Stimulated activated naive CD4-positive, alpha-beta T cell (primary cell): ENCODE results near the gene VGLL3.

Experiments used
- DNase-seq, 6 experiments: peaks; one replicate each; lab custom pipeline; 2025; lab: John Stamatoyannopoulos, UW

VGLL3 gene

DNA sequence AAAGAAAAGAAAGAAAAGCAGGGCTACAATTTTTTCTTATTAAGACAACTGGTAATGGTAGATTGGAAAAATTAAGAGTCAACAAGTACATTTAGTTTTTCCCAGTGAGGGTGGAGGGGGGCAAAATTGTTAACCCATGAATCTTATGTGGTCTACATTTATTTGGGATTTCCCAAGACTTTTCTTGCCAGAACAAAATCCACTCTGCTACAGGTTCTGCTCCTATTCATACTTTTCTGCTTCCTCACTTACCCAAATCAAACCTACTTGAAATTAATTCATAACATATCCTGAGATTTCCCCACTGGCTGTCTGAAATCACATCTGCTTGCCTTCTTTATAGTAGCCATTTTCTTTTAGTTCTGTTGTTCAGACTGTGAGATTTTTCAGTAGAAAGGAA is 41.1 kb downstream of the VGLL3 start:
- no peak for DNase-seq

- DNase-seq: no peak
Observed at GRCh38 chr3:86948822-86949221, 42.1 kb downstream of the VGLL3 start.

DNA sequence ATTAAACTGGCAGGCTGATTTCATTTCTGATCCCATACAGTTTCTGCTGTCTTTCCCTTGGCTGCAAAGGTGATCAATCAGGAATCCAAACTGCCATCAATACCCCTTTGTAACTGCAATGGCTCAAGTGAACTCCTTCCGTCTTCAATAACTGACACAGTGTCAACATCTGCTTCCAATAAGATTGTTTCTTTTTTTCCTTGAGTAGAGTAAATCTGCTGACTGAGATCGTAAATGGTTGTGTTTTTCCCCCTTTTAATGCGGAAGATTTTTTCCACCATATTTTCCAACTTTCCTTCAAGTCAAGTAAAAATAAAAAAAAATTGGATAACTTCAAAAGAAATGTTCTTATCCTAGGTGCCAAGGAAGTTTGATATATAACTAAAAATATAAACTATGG is 48.7 kb downstream of the VGLL3 start:
- no peak for DNase-seq

DNA sequence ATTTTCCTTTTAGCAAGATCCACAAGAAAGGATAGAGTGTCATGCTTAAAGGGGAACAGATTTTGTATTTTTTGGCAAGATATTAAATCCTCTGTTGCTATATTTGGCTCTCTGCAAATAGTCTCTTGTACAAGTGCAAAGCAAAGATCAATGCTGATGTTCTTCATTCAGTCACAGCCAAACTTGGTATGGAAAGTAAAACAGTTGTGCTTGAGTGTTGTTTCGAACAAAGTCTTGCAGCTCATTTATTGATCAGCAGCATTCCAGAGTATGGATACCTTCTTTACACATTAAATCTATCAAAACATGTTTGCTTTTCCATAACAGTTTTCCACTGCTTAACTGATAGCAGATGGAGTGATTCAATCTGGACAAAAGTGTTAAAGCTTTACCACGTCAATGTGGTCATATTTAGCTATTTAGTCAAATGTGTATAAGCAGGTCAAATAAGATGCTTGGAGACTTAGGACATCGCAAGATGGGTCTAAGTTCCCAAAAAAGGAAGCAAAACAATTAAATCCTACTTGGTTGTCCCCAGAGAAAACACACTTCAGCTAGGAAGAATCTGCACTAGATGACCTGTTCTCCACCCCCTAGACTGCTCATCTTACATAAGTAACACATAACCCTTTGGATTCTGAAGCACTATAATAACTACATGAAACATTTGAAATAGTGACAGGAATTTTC is 52.4 kb downstream of the VGLL3 start:
- DNase-seq: no peak

- DNase-seq: no peak
Observed at GRCh38 chr3:86937306-86937791, 53.6 kb downstream of the VGLL3 start.

- no peak for DNase-seq
Observed at GRCh38 chr3:86934851-86935250, 56.1 kb downstream of the VGLL3 start.

DNA sequence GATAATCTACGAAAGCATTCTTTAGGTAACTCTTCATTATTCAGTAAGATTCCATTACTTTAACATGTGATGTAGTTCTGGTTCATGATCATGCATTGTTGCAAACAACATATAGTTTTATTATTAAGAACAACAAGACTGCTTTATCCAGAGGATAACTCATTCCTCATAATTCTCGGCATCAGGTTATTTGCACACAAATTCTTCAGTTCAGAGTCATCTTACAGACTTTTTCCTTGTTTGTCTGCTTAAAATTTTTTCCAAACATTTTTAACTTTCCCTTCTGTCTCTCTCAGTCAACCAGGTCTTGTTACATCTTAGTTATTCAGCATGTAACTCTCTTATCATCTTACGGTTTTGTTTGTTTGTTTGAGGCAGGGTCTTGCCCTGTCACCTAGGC is 60.1 kb downstream of the VGLL3 start:
- DNase-seq: no peak

GRCh38 chr3:86930181-86930580 is 60.8 kb downstream of the VGLL3 start:
- DNase-seq: no peak

DNA sequence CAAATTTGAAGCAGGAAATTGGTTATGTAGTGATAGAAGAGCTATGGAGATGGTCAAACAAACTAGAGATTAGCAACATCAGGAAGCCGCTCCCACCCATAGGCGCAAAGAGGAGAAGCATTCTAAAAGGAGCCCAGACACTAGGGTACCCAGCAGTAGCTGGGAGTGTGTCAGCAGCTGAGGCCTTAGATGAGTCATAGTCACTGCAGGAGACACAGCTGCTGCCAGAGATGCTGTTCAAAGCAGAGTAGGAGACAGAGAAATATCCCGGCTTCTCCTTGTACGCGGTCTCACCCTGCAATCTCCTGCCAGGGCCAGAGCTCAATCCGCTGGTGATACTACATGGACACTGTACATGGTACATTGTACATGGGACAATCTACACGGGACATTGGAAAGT is 61.9 kb downstream of the VGLL3 start:
- no peak for DNase-seq

DNA sequence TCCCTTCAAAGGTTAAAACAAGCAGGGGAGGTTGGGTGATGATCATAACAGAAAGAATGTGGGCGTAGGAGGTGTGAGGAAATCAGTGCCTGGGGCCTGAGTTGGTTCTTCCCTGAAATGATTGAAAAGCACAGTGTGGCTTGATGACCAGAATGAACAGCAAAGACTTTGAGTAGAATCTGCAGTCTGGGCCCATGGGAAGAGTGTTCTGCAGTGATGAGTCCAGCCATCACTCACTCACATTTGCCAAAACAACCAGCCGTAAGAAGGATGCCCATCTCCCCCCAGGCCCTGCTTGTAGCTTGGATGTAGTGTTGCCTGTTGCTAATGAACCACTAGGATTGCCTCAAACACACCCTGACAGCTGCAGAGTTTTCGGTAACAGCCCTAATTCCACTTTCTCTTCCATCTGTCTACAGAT is 67.9 kb downstream of the VGLL3 start:
- no peak for DNase-seq

DNA sequence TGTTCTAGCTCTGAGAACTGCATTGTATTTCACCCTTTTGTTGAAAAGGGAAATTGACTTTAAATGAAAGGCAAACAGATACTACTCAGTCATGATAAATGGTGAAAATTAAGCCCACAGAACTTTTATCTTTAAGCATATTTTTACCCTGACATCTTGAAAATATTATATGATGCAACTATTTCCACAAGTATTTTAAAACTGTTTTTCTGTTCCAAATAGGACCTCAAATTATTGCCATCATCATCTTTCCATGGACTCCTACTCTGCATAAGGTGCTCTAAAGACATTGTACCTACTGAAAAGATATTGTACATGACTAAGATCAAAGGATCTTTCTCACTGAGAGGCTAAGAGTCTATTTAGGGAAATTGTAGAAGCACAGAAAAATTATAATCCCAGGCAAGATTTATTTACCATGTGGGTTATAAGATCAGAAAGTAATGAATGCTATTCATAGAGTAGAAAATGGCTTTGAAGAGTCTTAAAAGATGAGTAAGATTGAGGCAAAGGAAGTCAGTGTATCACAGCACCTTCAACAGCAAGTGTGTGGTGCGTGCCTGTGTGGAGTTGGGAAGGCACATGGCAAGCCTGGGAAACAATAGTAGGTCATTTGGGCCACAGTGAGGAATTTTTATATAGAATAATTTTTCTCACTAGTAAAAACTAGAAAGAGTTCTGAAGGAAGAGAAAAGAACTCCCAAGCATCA is 68.8 kb downstream of the VGLL3 start:
- no peak for DNase-seq

DNA sequence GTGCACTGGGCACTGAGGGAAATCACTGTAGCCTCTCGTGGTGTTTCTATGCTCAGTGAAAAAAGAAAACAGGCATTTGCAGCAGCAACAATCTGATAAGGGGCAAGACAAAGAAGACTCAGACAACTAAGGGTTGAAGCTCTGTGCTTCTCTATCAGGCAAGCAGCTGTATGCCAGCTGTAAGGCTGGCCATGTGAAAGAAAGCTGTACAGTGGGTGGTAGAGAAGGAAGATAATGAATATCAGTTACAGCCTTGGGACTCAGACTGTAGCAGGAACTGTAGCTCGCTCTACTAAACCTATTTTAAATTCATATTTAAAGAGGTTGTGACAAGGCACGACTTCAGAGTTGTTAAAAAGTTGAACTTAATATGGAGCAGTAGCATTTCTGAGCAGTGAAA is 76.3 kb downstream of the VGLL3 start:
- DNase-seq: no peak

DNA sequence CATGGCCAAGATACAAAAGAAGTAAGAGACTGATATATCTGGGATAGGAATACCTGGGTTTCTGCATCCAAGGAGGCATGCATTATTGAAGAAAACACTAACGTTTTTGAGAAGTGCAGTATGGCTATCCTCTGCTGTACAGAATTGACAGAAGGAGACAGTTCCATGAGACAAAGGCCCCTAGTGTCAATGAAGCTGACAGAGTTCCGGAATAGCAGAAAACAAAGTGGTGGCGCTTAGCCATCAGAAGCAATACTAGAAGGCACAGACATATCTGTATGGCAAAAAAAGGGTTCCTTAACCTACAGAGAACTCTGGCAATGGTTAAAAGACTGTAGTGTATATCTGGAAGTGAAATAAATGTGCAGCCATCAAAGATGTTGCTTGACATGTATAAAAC is 77.8 kb downstream of the VGLL3 start:
- no peak for DNase-seq

GRCh38 chr3:86895202-86895601 is 95.7 kb downstream of the VGLL3 start:
- no peak for DNase-seq

GRCh38 chr3:86890741-86891396 is 100.1 kb downstream of the VGLL3 start:
- DNase-seq: no peak
